H9 (cell line): ENCODE data around the gene NPAS3. TPM values are rescaled to one million over a fixed set of nuclear protein-coding genes. Genes with fewer than 3 reads are reported as not detected.

Experiments
- DNase-seq: peaks from one replicate; pipeline ENCODE4 v3.0.0-alpha.2; 2017
- H2AFZ ChIP-seq: one replicate; pipeline ENCODE4 v1.6.1; 2013; ENCODE audit warnings: mild to moderate bottlenecking, low read length, control low read depth, moderate library complexity
- H2AK5ac ChIP-seq: 2 replicates; pipeline ENCODE4 v1.6.1; 2013; ENCODE audit warnings: low read length, control low read depth, mixed read lengths; ENCODE audit not compliant: insufficient read length
- H2BK120ac ChIP-seq: one replicate; pipeline ENCODE4 v1.6.1; 2013; ENCODE audit warnings: low read depth, mild to moderate bottlenecking, low read length, control low read depth, inconsistent platforms; ENCODE audit not compliant: poor library complexity, severe bottlenecking
- H2BK12ac ChIP-seq: 2 replicates; pipeline ENCODE4 v1.6.1; 2013; ENCODE audit warnings: low read length, control low read depth, mixed read lengths, low read depth; ENCODE audit not compliant: insufficient read length
- H2BK15ac ChIP-seq: 2 replicates; pipeline ENCODE4 v1.6.1; 2013; ENCODE audit warnings: low read depth, low read length, control low read depth
- H2BK20ac ChIP-seq: one replicate; pipeline ENCODE4 v1.6.1; 2013; ENCODE audit warnings: low read depth, mild to moderate bottlenecking, low read length, control low read depth, inconsistent platforms; ENCODE audit not compliant: poor library complexity, severe bottlenecking
- H2BK5ac ChIP-seq: 2 replicates; pipeline ENCODE4 v1.6.1; 2013; ENCODE audit warnings: low read length, control low read depth, mixed read lengths; ENCODE audit not compliant: insufficient read length
- H3K14ac ChIP-seq: 2 replicates; pipeline ENCODE4 v1.6.1; 2013; ENCODE audit warnings: low read length, control low read depth; ENCODE audit not compliant: insufficient read depth
- H3K18ac ChIP-seq: 2 replicates; pipeline ENCODE4 v1.6.1; 2013; ENCODE audit warnings: low read depth, mild to moderate bottlenecking, mixed read lengths, low read length, control low read depth; ENCODE audit not compliant: insufficient read length
- H3K23ac ChIP-seq: 2 replicates; pipeline ENCODE4 v1.6.1; 2013; ENCODE audit warnings: low read length, control low read depth, mixed read lengths, low read depth; ENCODE audit not compliant: insufficient read length
- H3K23me2 ChIP-seq: 2 replicates; pipeline ENCODE4 v1.6.1; 2013; ENCODE audit warnings: low read depth, mild to moderate bottlenecking, mixed read lengths, low read length, control low read depth; ENCODE audit not compliant: insufficient read length, poor library complexity, severe bottlenecking
- H3K27ac ChIP-seq: 2 replicates; pipeline ENCODE4 v1.5.1; 2013; ENCODE audit warnings: low read length, control low read depth, mixed read lengths, low read depth; ENCODE audit not compliant: insufficient read length
- H3K27me3 ChIP-seq: 2 replicates; pipeline ENCODE4 v1.6.1; 2013; ENCODE audit warnings: low read length, control low read depth, inconsistent platforms; ENCODE audit not compliant: insufficient read depth
- H3K4ac ChIP-seq: 2 replicates; pipeline ENCODE4 v1.6.1; 2013; ENCODE audit warnings: low read depth, mild to moderate bottlenecking, control low read depth, inconsistent platforms, low read length, moderate library complexity
- H3K4me1 ChIP-seq: 2 replicates; pipeline ENCODE4 v1.6.1; 2013; ENCODE audit warnings: low read length, control low read depth, inconsistent platforms; ENCODE audit not compliant: insufficient read depth
- H3K4me2 ChIP-seq: 2 replicates; pipeline ENCODE4 v1.6.1; 2013; ENCODE audit warnings: low read length, control low read depth, mixed read lengths; ENCODE audit not compliant: insufficient read length, insufficient read depth
- H3K56ac ChIP-seq: 2 replicates; pipeline ENCODE4 v1.6.1; 2013; ENCODE audit warnings: low read depth, mild to moderate bottlenecking, mixed read lengths, low read length, control low read depth; ENCODE audit not compliant: insufficient read length
- H3K79me1 ChIP-seq: 2 replicates; pipeline ENCODE4 v1.6.1; 2013; ENCODE audit warnings: low read depth, mild to moderate bottlenecking, moderate library complexity, low read length, control low read depth, inconsistent platforms; ENCODE audit not compliant: insufficient read depth, poor library complexity, severe bottlenecking
- H3K79me2 ChIP-seq: 2 replicates; pipeline ENCODE4 v1.6.1; 2013; ENCODE audit warnings: low read length, control low read depth, inconsistent platforms; ENCODE audit not compliant: insufficient read depth
- H3K9ac ChIP-seq: 2 replicates; pipeline ENCODE4 v1.6.1; 2013; ENCODE audit warnings: low read length, control low read depth, mixed read lengths; ENCODE audit not compliant: insufficient read length; ENCODE audit errors: extremely low read depth
- H3K9me3 ChIP-seq: one replicate; pipeline ENCODE4 v1.6.1; 2013; ENCODE audit warnings: low read depth, low read length, inconsistent platforms; ENCODE audit not compliant: control insufficient read depth
- H3T11ph ChIP-seq: one replicate; pipeline ENCODE4 v1.6.1; 2013; ENCODE audit warnings: mild to moderate bottlenecking, low read length, control low read depth, inconsistent platforms
- H4K20me1 ChIP-seq: one replicate; pipeline ENCODE4 v1.6.1; 2013; ENCODE audit not compliant: control insufficient read depth, insufficient read length, insufficient read depth
- H4K5ac ChIP-seq: 2 replicates; pipeline ENCODE4 v1.6.1; 2013; ENCODE audit warnings: low read depth, mild to moderate bottlenecking, mixed read lengths, low read length, control low read depth; ENCODE audit not compliant: insufficient read length
- H4K8ac ChIP-seq: replicated peaks from 2 replicates; pipeline ENCODE4 v1.6.1; 2013; ENCODE audit warnings: low read length, control low read depth, mixed read lengths, low read depth; ENCODE audit not compliant: insufficient read length
- H4K91ac ChIP-seq: 2 replicates; pipeline ENCODE4 v1.6.1; 2013; ENCODE audit warnings: low read depth, mild to moderate bottlenecking, moderate library complexity, mixed read lengths, low read length, control low read depth; ENCODE audit not compliant: insufficient read length
- H3K27ac Mint-ChIP-seq, 3 experiments: 2 replicates in 2 of 3; 3 replicates in 1 of 3; pipeline ENCODE4 v1.8.0; 2020 to 2021; ENCODE audit warnings: mixed read lengths in 3 of 3, mild to moderate bottlenecking in 1 of 3, moderate library complexity in 1 of 3
- H3K27me3 Mint-ChIP-seq: 2 replicates; pipeline ENCODE4 v1.8.0; 2021; ENCODE audit warnings: low read depth, mild to moderate bottlenecking, moderate library complexity, mixed read lengths
- H3K36me3 Mint-ChIP-seq, 3 experiments: 2 replicates in 2 of 3; 3 replicates in 1 of 3; pipeline ENCODE4 v1.8.0; 2020 to 2021; ENCODE audit warnings: low read depth in 3 of 3, mixed read lengths in 3 of 3; ENCODE audit not compliant: insufficient read depth in 1 of 3
- H3K4me1 Mint-ChIP-seq, 2 experiments: 2 replicates each; pipeline ENCODE4 v1.8.0; 2020; ENCODE audit warnings: mixed read lengths in 2 of 2
- H3K4me3 Mint-ChIP-seq, 2 experiments: 2 replicates in 1 of 2; 3 replicates in 1 of 2; pipeline ENCODE4 v1.8.0; 2020 to 2021; ENCODE audit warnings: mild to moderate bottlenecking in 2 of 2, mixed read lengths in 2 of 2, moderate library complexity in 1 of 2
- H3K9me3 Mint-ChIP-seq, 2 experiments: 2 replicates in 1 of 2; 3 replicates in 1 of 2; pipeline ENCODE4 v1.8.0; 2020; ENCODE audit warnings: mild to moderate bottlenecking in 2 of 2, mixed read lengths in 2 of 2, moderate library complexity in 1 of 2
- CTCF ChIP-seq: fragments of 200-600 bp; sonication (generic); conservative IDR thresholded peaks from 3 replicates; pipeline ENCODE4 v1.8.0; 2021; ENCODE audit warnings: antibody characterized with exemption, mild to moderate bottlenecking
- WGBS: extraction: QIAGEN DNeasy Blood & Tissue Kit; methylation state at CpG from one replicate; pipeline ENCODE4 v1.1.7; 2013; ENCODE audit warnings: missing lambda C conversion rate, low lambda C conversion rate, mixed read lengths; ENCODE audit not compliant: insufficient read length; ENCODE audit errors: extremely low coverage; 5-methylcytosine and 5-hydroxymethylcytosine counted together
- total RNA-seq: library from RNA; stranded (reverse); gene quantifications from 2 replicates; pipeline ENCODE4 v1.2.1, GENCODE V29; 2021

NPAS3 gene
- total RNA-seq, 1 experiment from 2014 or later: 0.17 TPM

DNA sequence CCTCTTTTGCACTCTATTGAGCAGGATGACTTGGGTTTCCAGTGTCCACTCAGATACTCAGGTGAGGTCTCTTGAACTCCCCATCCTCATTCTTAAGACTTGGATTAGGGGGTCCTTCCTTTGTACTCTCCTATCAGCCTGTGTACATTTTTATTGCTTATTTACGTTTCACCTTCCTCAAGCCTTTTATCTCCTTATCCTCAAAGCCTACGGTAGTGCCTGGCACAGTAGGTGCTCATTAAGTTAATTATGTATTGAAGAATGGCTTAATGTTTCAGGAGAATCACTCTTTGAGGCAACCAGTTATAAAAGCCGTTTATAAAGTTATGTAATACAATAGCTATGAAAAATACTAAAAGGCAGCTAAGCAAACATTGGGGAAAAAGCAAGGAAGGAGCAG lies 315.7 kb downstream of the NPAS3 start:
- Histone ChIP-seq H3K4ac (no peak overlapping the region), H4K5ac (no peak overlapping the region), H3K56ac (no peak overlapping the region), H3K27ac (no peak overlapping the region), H4K91ac (no peak overlapping the region), H3K27me3 (no peaks in the 10 kb centered on the region), H2BK20ac (no peak overlapping the region), H2AFZ (no peak overlapping the region), H4K8ac (no peak overlapping the region), H3K23ac (no peak overlapping the region), H3K9ac (no peak overlapping the region), H3K9me3 (no peaks in the 10 kb centered on the region), H2AK5ac (no peak overlapping the region), H4K20me1 (no peaks in the 10 kb centered on the region), H3K4me2 (no peak overlapping the region), H2BK120ac (no peak overlapping the region), H3K79me1 (no peaks in the 10 kb centered on the region), H3T11ph (no peak overlapping the region), H2BK5ac (no peak overlapping the region), H2BK15ac (no peak overlapping the region), H2BK12ac (no peak overlapping the region), H3K14ac (no peak overlapping the region), H3K79me2 (no peaks in the 10 kb centered on the region), H3K18ac (no peak overlapping the region), H3K4me1 (peaks cover 2% of the 10 kb centered on the region; the same call in 1 of the 2 replicates), H3K23me2 (no peaks in the 10 kb centered on the region)
- DNase-seq: no peak
- H3K27ac Mint-ChIP-seq: no peak overlapping the region; a peak in 1 of 7 replicates
- H3K9me3 Mint-ChIP-seq: no peaks in the 10 kb centered on the region; a peak in 1 of 5 replicates
- H3K4me3 Mint-ChIP-seq: no peak overlapping the region
- no peak for TF ChIP-seq CTCF
- no CpG with 5 or more reads among the region's 3 CpGs for WGBS
- H3K4me1 Mint-ChIP-seq: peaks cover 8 to 14% of the 10 kb centered on the region in 2 experiments
- H3K36me3 Mint-ChIP-seq: no peaks in the 10 kb centered on the region; a peak in 1 of 7 replicates
- no peaks in the 10 kb centered on the region; the same call in 1 of the 2 replicates for H3K27me3 Mint-ChIP-seq
